ENCODE results near the gene ZNF436.

DNA sequence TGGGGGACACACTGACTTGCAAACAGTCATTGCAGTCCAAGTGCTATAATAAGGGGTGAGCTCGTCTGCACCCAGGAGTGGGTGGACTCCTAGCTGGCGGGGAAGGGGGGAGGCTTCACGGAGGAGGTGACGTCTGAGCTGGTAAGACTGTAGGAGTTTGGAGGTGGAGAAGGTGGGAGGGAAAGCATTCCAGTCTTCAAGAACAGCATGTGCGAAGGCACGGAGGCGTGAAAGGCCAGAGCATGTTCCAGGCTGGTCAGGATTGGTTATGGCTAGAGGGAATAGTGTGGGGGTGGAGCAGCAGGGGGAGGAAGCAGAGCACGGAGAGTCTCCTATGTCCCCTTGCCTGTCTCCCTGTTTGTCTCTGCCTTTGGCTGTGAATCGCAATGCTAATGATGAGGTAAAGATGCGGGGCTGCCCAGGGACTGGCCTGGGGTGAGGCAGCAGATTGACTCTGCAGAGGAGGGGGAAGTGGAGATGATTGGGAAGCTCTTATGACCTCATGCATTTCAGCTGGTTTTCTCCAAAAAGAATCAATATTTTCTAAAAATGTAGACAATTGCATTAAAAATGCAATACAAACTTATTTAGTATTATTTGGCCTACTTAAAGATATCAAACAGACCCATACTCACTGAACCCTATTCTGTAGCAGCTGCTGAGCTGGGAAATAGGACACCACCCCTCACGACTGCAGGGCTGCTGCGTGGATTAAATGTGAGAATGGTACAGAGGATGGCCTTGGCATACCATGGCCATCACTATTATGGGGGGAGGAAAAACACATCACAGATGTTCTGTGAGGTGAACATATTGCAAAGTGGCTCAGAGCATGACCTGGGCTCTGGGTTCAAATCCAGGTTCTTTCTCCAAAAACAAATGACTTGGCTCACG is 2.6 kb upstream of the ZNF436 start:
- TF ChIP-seq, protein P1, sequence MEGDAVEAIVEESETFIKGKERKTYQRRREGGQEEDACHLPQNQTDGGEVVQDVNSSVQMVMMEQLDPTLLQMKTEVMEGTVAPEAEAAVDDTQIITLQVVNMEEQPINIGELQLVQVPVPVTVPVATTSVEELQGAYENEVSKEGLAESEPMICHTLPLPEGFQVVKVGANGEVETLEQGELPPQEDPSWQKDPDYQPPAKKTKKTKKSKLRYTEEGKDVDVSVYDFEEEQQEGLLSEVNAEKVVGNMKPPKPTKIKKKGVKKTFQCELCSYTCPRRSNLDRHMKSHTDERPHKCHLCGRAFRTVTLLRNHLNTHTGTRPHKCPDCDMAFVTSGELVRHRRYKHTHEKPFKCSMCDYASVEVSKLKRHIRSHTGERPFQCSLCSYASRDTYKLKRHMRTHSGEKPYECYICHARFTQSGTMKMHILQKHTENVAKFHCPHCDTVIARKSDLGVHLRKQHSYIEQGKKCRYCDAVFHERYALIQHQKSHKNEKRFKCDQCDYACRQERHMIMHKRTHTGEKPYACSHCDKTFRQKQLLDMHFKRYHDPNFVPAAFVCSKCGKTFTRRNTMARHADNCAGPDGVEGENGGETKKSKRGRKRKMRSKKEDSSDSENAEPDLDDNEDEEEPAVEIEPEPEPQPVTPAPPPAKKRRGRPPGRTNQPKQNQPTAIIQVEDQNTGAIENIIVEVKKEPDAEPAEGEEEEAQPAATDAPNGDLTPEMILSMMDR (IDR thresholded peaks at IDR 0.05), result no peak
- TF ChIP-seq POLR2A (IDR thresholded peaks at IDR 0.05), result no peak
